ENCODE measurements around the gene FOXO3. TPM values are rescaled to one million over a fixed set of nuclear protein-coding genes. Genes with fewer than 3 reads are reported as not detected.

The FOXO3 gene
- total RNA-seq, 4 donors from 2014 or later, result 111 to 293 (median 183) TPM

DNA sequence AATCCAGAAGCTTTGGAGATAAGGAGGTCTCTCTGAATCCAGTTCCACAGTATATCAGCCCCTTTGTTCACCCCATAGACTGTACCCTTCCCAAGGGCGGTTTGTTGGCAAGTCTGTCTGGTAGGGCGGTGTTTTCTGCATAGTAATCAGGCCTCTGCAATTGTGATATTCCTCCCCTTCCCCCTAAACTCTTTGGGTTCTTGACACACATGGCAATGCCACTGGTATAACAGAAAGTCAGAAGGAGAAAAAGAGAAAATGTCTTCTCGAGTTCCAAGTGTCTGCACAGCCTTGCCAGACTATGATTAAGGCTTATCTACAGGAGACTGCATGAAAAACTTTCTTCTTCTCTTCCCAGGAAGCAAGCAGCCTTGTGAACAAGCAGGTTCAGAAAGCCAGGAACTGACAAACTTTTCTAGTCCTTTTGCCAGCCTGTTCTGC, 45.6 kb downstream of the FOXO3 start:
- no peak overlapping the region for H3K4me3 ChIP-seq
- DNase-seq (no peak), ATAC-seq (no peak)
- H3K4me1 ChIP-seq, result peaks cover 81 to 93% of the 10 kb centered on the region in 2 donors
- no peaks in the 10 kb centered on the region for H3K9me3 ChIP-seq
- H3K27ac ChIP-seq, result peak overlapping the region; percentile 79 to 84 (median 82)
- H3K36me3 ChIP-seq, result peaks cover 0 to 9% of the 10 kb centered on the region in 2 donors
- TF ChIP-seq POLR2A (IDR thresholded peaks at IDR 0.05), result no peak
- TF ChIP-seq, protein P1, sequence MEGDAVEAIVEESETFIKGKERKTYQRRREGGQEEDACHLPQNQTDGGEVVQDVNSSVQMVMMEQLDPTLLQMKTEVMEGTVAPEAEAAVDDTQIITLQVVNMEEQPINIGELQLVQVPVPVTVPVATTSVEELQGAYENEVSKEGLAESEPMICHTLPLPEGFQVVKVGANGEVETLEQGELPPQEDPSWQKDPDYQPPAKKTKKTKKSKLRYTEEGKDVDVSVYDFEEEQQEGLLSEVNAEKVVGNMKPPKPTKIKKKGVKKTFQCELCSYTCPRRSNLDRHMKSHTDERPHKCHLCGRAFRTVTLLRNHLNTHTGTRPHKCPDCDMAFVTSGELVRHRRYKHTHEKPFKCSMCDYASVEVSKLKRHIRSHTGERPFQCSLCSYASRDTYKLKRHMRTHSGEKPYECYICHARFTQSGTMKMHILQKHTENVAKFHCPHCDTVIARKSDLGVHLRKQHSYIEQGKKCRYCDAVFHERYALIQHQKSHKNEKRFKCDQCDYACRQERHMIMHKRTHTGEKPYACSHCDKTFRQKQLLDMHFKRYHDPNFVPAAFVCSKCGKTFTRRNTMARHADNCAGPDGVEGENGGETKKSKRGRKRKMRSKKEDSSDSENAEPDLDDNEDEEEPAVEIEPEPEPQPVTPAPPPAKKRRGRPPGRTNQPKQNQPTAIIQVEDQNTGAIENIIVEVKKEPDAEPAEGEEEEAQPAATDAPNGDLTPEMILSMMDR (IDR thresholded peaks at IDR 0.05 in 4 of 5, conservative IDR thresholded peaks at IDR 0.05 in 1 of 5), result no peak
- intact Hi-C loops (cut with DNase I; ENCODE audit: low total_unique reads) (no loop called here), in situ Hi-C loops (cut with MboI; ENCODE audit: low sequenced_read_pairs in 4 of 4) (no loop called here)
- H3K27me3 ChIP-seq, result no peaks in the 10 kb centered on the region

DNA sequence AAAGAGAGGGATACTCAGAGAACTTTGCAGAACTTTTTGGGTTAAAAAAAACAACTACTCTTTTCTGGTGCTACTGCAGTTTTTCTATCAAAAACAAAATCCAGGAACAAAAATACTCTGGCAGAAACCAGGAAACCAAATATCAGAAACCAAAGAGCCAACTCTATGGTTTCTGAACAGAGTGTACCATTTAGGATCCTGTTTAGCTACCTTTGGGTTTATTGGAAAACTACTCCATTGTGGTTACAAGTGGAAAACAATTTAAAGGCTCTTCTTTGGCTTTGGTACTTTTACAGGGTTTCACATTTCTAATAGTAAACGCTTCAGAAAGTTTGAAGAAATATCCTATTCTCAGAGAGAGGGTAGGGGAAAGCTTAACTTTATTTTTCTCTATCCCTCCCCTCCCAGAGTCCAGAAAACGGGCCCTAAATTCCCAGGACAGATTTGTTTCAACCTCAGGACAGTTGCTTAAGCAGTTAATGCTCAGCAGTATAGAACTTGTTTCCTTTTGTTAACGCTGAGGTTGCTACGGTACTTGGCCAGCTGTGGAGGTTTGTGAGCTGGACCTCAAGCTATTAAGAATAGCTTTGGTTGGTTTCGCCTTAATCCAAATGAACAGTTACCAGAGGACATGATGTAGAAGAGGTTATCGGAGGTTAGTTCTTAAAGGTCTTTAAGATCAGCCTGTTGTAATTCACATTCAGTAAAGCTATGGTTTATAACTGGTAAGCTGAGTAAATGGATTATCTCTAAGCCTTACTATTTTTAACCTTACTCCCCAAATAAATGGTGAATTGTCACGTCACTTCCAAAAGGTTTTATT, 47.9 kb downstream of the FOXO3 start:
- TF ChIP-seq POLR2A (IDR thresholded peaks at IDR 0.05), result no peak
- TF ChIP-seq, protein P1 (IDR thresholded peaks at IDR 0.05 in 4 of 5, conservative IDR thresholded peaks at IDR 0.05 in 1 of 5), result no peak
- Histone ChIP-seq H3K4me3 (peak overlapping the region; percentile 9 to 26 (median 20)), H3K36me3 (peaks cover 0 to 9% of the 10 kb centered on the region in 2 donors), H3K4me1 (peaks cover 74 to 77% of the 10 kb centered on the region in 2 donors), H3K27me3 (no peaks in the 10 kb centered on the region), H3K27ac (peak overlapping the region; percentile 79 to 84 (median 82)), H3K9me3 (no peaks in the 10 kb centered on the region)
- DNase-seq, result no peak
- in situ Hi-C loops (cut with MboI; ENCODE audit: low sequenced_read_pairs in 4 of 4), result no loop called here
- intact Hi-C loops (cut with DNase I; ENCODE audit: low total_unique reads), result no loop called here
- peak; percentile 55 to 72 for ATAC-seq

DNA sequence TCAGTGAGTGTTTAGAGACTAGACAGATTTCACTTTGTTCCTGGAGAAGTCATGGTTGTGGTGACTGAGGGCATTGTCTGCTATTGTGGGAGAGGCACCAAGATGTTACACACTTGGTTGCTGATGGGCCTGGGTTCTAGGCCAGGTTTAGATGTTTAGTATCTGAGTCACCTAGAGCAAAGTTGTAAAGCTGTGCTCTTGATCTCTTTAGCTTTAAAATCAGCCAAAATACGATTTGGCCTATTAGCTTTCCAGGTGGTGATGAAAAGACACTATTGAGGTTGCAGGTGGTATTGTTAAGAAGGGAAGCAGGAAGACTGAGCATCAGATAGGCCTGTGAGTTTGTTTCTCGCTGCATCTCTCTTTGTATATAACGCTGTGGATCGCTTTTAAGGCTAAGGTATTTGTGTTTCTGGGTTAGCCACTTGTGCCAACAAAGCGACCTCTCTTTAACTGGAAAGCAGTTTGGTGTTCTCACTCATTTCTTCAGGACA, 48.6 kb downstream of the FOXO3 start:
- peak overlapping the region; percentile 79 to 84 (median 82) for H3K27ac ChIP-seq
- peak overlapping the region in 2 of 4 donors; percentile 9 to 26 for H3K4me3 ChIP-seq
- no peaks in the 10 kb centered on the region for H3K9me3 ChIP-seq
- in situ Hi-C loops (cut with MboI; ENCODE audit: low sequenced_read_pairs in 4 of 4) (no loop called here), intact Hi-C loops (cut with DNase I; ENCODE audit: low total_unique reads) (no loop called here)
- no peaks in the 10 kb centered on the region for H3K27me3 ChIP-seq
- DNase-seq, result peak in 1 of 2 donors; percentile 56
- ATAC-seq, result peak; percentile 62 to 71
- peaks cover 77 to 79% of the 10 kb centered on the region in 2 donors for H3K4me1 ChIP-seq
- no peak for TF ChIP-seq POLR2A (IDR thresholded peaks at IDR 0.05)
- TF ChIP-seq, protein P1 (IDR thresholded peaks at IDR 0.05 in 4 of 5, conservative IDR thresholded peaks at IDR 0.05 in 1 of 5), result no peak
- H3K36me3 ChIP-seq, result peaks cover 0 to 7% of the 10 kb centered on the region in 2 donors

DNA sequence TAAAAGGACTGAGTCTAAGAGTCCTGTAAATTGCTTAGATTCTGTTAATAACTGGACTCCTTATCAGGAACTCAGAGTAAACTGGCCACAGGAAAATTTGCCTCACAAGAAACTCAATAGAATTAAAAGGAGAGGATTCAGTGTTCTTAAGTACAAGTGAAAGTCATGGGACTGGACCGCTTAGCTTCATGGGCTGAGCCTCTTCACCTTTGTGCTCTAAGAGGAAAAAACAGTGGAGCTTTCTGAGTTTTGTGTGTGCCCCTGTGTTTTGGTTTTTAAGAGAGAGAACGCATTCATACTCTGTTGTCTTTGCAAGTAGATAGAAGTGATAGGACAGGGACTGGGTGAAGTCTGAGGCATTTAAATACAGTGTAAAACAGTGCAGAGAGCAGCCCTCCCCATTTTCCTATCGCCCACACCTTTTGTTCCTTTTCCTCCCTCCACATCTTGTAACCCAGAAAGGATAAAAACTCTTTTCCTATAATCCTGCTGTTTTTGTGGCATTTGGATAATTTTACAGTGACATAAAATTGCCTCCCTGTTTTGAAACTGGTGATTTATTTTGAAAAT, 49.6 kb downstream of the FOXO3 start:
- DNase-seq, result no peak
- H3K9me3 ChIP-seq, result no peaks in the 10 kb centered on the region
- H3K4me1 ChIP-seq, result peaks cover 78 to 83% of the 10 kb centered on the region in 2 donors
- intact Hi-C loops (cut with DNase I; ENCODE audit: low total_unique reads), result no loop called here
- H3K27ac ChIP-seq, result peak overlapping the region; percentile 79 to 84 (median 82)
- no peaks in the 10 kb centered on the region for H3K36me3 ChIP-seq
- no peaks in the 10 kb centered on the region for H3K27me3 ChIP-seq
- ATAC-seq, result no peak
- in situ Hi-C loops (cut with MboI; ENCODE audit: low sequenced_read_pairs in 4 of 4), result no loop called here
- TF ChIP-seq POLR2A (IDR thresholded peaks at IDR 0.05), result no peak
- TF ChIP-seq, protein P1 (IDR thresholded peaks at IDR 0.05 in 4 of 5, conservative IDR thresholded peaks at IDR 0.05 in 1 of 5), result no peak
- H3K4me3 ChIP-seq, result no peak overlapping the region

Measured in gastrocnemius medialis (tissue), 4 donors.